Activated gamma-delta T cell (primary cell): Measurements from ENCODE around the gene ATP9B.
"Not testable (repeated sequence)": the region's sequence is repeated elsewhere in the genome, so short reads cannot be mapped to it uniquely, and the experiment has no call there.

Experiments
- DNase-seq: peaks from one replicate; lab custom pipeline; 2025; lab: John Stamatoyannopoulos, UW

ATP9B gene

GRCh38 chr18:79070486-79070885 is 1.3 kb downstream of the ATP9B start:
- no peak for DNase-seq

- DNase-seq: no peak
These were observed 1.8 kb downstream of the ATP9B start for GRCh38 chr18:79071037-79071436.

- DNase-seq: no peak
These were observed 2.5 kb downstream of the ATP9B start for GRCh38 chr18:79071503-79072210.

- DNase-seq: not testable (repeated sequence)
These were observed 3.5 kb downstream of the ATP9B start for GRCh38 chr18:79072655-79073054.

GRCh38 chr18:79077181-79077580 is 8.0 kb downstream of the ATP9B start:
- DNase-seq: no peak

- not testable (repeated sequence) for DNase-seq
These were observed 9.6 kb downstream of the ATP9B start for GRCh38 chr18:79078791-79079190.

GRCh38 chr18:79092874-79093273 is 23.7 kb downstream of the ATP9B start:
- no peak for DNase-seq

GRCh38 chr18:79093986-79094385 is 24.8 kb downstream of the ATP9B start:
- no peak for DNase-seq

- no peak for DNase-seq
These were observed 26.0 kb downstream of the ATP9B start for GRCh38 chr18:79095216-79095615.

- no peak for DNase-seq
These were observed 31.8 kb downstream of the ATP9B start for GRCh38 chr18:79100944-79101343.

GRCh38 chr18:79102886-79103285 is 33.7 kb downstream of the ATP9B start:
- no peak for DNase-seq

GRCh38 chr18:79104137-79104536 is 34.9 kb downstream of the ATP9B start:
- no peak for DNase-seq

GRCh38 chr18:79105455-79105854 is 36.3 kb downstream of the ATP9B start:
- no peak for DNase-seq

GRCh38 chr18:79106084-79106483 is 36.9 kb downstream of the ATP9B start:
- no peak for DNase-seq

GRCh38 chr18:79107886-79108285 is 38.7 kb downstream of the ATP9B start:
- no peak for DNase-seq

- no peak for DNase-seq
These were observed 39.5 kb downstream of the ATP9B start for GRCh38 chr18:79108549-79109215.

- no peak for DNase-seq
These were observed 42.3 kb downstream of the ATP9B start for GRCh38 chr18:79111483-79111882.

GRCh38 chr18:79117385-79117784 is 48.2 kb downstream of the ATP9B start:
- DNase-seq: no peak

- DNase-seq: no peak
These were observed 48.6 kb downstream of the ATP9B start for GRCh38 chr18:79117788-79118187.

- no peak for DNase-seq
These were observed 49.6 kb downstream of the ATP9B start for GRCh38 chr18:79118797-79119196.

GRCh38 chr18:79121746-79122474 is 52.7 kb downstream of the ATP9B start:
- DNase-seq: no peak

GRCh38 chr18:79123948-79124347 is 54.8 kb downstream of the ATP9B start:
- DNase-seq: no peak

GRCh38 chr18:79129120-79129519 is 59.9 kb downstream of the ATP9B start:
- no peak for DNase-seq
